Measurements from ENCODE around the gene TTC12. TPM values are rescaled to one million over a fixed set of nuclear protein-coding genes. Genes with fewer than 3 reads are reported as not detected.

TTC12 gene
- total and polyA plus RNA-seq, 2 donors from 2014 or later: 16.7 to 34.4 TPM

DNA sequence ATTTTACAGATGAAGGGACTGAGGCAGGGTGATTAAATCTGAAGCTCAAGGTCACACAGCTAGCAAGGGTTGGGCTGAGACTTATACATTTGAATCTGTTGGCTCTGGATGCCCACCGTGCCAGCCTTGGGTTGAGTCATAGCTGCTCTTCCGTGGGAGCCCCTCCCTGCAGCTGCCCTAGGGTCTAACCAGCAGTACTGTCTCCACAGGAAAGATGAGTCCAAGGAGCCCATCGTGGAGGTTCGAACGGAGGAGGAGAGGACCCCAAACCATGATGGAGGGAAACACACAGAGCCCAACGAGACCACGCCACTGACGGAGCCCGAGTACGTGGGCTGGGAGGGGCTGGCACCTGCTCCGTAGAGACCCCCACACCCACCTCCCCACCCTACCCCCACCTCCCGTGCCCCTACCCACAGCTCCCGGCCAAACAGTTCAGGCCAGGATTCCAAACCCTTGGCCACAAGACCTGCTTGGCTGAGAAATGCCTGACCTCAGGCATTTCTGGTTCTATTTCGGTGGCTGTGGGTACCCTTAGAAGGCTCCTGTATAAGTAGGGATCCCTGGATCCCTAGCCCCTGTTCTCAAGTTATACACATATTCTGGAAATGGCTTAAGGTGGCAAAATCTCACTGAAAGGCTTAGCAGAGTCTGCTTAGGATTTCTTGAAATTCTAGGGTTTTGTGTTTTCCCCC, 42.7 kb upstream of the TTC12 start:
- H3K9ac ChIP-seq (ENCODE audit: low read length in 3 of 3): no peak overlapping the region
- no peaks in the 10 kb centered on the region for H3K36me3 ChIP-seq (ENCODE audit: control insufficient read depth in 2 of 3, insufficient read depth in 3 of 3, low read length in 3 of 3)
- FAIRE-seq (no peak), DNase-seq (no peak)
- H3K4me1 ChIP-seq (ENCODE audit: control insufficient read depth in 2 of 3, insufficient read depth in 2 of 3, low read depth in 1 of 3, low read length in 3 of 3): no peaks in the 10 kb centered on the region
- H3K9me3 ChIP-seq (ENCODE audit: control insufficient read depth in 2 of 3, insufficient read depth in 1 of 3, low read length in 3 of 3): no peaks in the 10 kb centered on the region
- TF ChIP-seq, protein P1, sequence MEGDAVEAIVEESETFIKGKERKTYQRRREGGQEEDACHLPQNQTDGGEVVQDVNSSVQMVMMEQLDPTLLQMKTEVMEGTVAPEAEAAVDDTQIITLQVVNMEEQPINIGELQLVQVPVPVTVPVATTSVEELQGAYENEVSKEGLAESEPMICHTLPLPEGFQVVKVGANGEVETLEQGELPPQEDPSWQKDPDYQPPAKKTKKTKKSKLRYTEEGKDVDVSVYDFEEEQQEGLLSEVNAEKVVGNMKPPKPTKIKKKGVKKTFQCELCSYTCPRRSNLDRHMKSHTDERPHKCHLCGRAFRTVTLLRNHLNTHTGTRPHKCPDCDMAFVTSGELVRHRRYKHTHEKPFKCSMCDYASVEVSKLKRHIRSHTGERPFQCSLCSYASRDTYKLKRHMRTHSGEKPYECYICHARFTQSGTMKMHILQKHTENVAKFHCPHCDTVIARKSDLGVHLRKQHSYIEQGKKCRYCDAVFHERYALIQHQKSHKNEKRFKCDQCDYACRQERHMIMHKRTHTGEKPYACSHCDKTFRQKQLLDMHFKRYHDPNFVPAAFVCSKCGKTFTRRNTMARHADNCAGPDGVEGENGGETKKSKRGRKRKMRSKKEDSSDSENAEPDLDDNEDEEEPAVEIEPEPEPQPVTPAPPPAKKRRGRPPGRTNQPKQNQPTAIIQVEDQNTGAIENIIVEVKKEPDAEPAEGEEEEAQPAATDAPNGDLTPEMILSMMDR (IDR thresholded peaks at IDR 0.05; ENCODE audit: borderline replicate concordance, extremely low read depth, insufficient read depth): no peak
- H3K27ac ChIP-seq (ENCODE audit: low read depth in 2 of 2, low read length in 2 of 2): no peak overlapping the region
- intact Hi-C loops (cut with DNase I): no loop called here
- H3K27me3 ChIP-seq (ENCODE audit: control insufficient read depth, insufficient read depth, low read length): no peaks in the 10 kb centered on the region
- H3K4me3 ChIP-seq (ENCODE audit: low read length in 3 of 3): no peak overlapping the region

DNA sequence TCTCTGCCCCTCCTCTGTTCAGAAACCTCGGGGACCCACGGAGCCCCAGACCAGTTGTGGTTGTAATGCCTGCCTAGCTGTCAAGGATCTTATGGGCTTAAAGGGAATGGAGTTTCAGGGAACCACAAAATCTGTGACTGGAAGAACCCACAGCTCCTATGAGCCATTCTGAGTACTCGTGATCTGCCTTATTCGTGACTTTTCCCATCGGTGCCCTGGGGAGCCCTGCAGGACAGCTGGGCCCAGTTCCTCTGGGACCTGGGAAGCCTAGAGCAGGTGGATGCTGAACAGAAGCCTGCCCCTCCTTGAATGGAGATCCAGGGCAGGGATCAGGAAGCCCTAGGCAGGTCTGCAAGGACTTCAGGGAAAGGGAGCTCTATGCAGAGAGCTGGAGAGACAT, 42.1 kb upstream of the TTC12 start:
- TF ChIP-seq, protein P1 (IDR thresholded peaks at IDR 0.05; ENCODE audit: borderline replicate concordance, extremely low read depth, insufficient read depth): no peak
- intact Hi-C loops (cut with DNase I): no loop called here

DNA sequence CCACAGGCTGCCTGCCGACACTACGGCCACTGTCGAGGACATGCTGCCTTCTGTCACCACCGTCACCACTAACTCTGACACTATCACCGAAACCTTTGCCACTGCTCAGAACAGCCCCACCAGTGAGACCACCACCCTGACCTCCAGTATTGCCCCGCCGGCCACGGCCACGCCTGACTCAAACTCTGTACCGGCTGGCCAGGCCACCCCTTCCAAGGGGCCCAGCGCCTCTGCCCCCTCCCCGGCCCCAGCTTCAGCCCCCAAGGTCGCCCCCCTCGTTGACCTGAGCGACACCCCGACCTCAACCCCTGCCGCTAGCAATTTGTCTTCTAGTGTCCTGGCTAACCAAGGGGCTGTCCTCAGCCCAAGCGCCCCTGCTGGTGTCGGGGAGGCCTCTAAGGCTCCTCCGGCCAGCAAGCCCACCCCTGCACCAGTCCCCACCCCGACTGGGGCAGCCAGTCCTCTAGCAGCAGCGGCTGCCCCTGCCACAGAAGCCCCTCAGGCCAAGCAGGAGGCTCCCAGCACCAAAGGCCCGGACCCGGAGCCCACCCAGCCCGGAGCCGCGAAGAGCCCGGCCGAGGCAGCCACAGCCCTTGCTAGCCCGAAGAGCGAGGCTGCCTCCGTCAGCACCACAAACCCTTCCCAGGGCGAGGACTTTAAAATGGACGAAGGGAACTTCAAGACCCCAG, 41.3 kb upstream of the TTC12 start:
- Histone ChIP-seq H3K36me3 (ENCODE audit: control insufficient read depth in 2 of 3, insufficient read depth in 3 of 3, low read length in 3 of 3) (no peaks in the 10 kb centered on the region), H3K4me1 (ENCODE audit: control insufficient read depth in 2 of 3, insufficient read depth in 2 of 3, low read depth in 1 of 3, low read length in 3 of 3) (no peaks in the 10 kb centered on the region), H3K27me3 (ENCODE audit: control insufficient read depth, insufficient read depth, low read length) (no peaks in the 10 kb centered on the region), H3K4me3 (ENCODE audit: low read length in 3 of 3) (no peak overlapping the region), H3K9ac (ENCODE audit: low read length in 3 of 3) (no peak overlapping the region), H3K27ac (ENCODE audit: low read depth in 2 of 2, low read length in 2 of 2) (no peak overlapping the region), H3K9me3 (ENCODE audit: control insufficient read depth in 2 of 3, insufficient read depth in 1 of 3, low read length in 3 of 3) (no peaks in the 10 kb centered on the region)
- TF ChIP-seq, protein P1 (IDR thresholded peaks at IDR 0.05; ENCODE audit: borderline replicate concordance, extremely low read depth, insufficient read depth): no peak
- FAIRE-seq (no peak), DNase-seq (no peak)
- intact Hi-C loops (cut with DNase I): no loop called here

More for the DNA sequence above, 42.1 kb upstream of the TTC12 start:
- Histone ChIP-seq H3K4me1 (ENCODE audit: control insufficient read depth in 2 of 3, insufficient read depth in 2 of 3, low read depth in 1 of 3, low read length in 3 of 3) (no peaks in the 10 kb centered on the region), H3K27me3 (ENCODE audit: control insufficient read depth, insufficient read depth, low read length) (no peaks in the 10 kb centered on the region), H3K36me3 (ENCODE audit: control insufficient read depth in 2 of 3, insufficient read depth in 3 of 3, low read length in 3 of 3) (no peaks in the 10 kb centered on the region), H3K9ac (ENCODE audit: low read length in 3 of 3) (no peak overlapping the region), H3K9me3 (ENCODE audit: control insufficient read depth in 2 of 3, insufficient read depth in 1 of 3, low read length in 3 of 3) (no peaks in the 10 kb centered on the region), H3K27ac (ENCODE audit: low read depth in 2 of 2, low read length in 2 of 2) (no peak overlapping the region), H3K4me3 (ENCODE audit: low read length in 3 of 3) (no peak overlapping the region)
- FAIRE-seq (no peak), DNase-seq (no peak)

Measured in kidney (tissue), 14 donors.